HepG2 (cell line): ENCODE data around the gene NAMPT.

Experiments used
- ETV6 ChIP-seq: sonication (generic); formaldehyde crosslinking; conservative IDR thresholded peaks from 2 replicates; pipeline ENCODE4 v1.4.0; 2020; ENCODE audit warnings: missing genetic modification reagents
- HOXA7 ChIP-seq: sonication (generic); formaldehyde crosslinking; IDR thresholded peaks from 2 replicates; pipeline ENCODE4 v1.8.1; 2022; ENCODE audit warnings: mild to moderate bottlenecking, missing genetic modification reagents, moderate library complexity
- NFIC ChIP-seq: IDR thresholded peaks from 2 replicates; pipeline ENCODE4 v1.6.1; 2012; ENCODE audit warnings: mild to moderate bottlenecking, low read length, inconsistent platforms
- RFXANK ChIP-seq: IDR thresholded peaks from 2 replicates; pipeline ENCODE4 v1.6.1; 2016
- YY1 ChIP-seq: IDR thresholded peaks from 2 replicates; pipeline ENCODE4 v1.6.1; 2011; ENCODE audit warnings: low read length, low read depth, moderate library complexity, mild to moderate bottlenecking; ENCODE audit not compliant: insufficient read depth, insufficient replicate concordance
- ZNF792 ChIP-seq: IDR thresholded peaks from 2 replicates; pipeline ENCODE4 v1.6.1; 2016
- TF ChIP-seq, protein P1 (sequence below): sonication (generic); formaldehyde crosslinking; IDR thresholded peaks from 2 replicates; pipeline ENCODE4 v1.5.0; 2020; ENCODE audit warnings: mild to moderate bottlenecking, missing genetic modification reagents, moderate library complexity

DNA sequence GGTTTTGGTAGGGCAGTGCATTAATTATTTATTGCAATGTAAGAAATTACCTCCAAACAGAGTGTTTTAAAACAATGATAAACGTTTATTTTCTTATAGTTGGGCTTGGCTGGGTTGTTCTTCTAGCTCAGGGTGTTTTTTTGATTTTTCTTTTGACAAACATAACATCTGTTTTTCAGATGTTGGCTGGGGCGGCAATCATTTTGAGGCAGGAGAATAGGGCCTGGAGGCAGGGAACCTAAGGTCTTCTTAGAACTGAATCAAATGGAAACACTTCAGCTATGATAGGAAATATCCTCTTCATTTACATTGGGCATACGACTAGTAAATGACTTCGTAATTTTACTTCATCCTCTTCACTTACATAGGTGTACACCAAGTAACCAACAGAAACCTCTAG, 47.4 kb upstream of the NAMPT start:
- TF ChIP-seq HOXA7 (CRISPR knock-in tag) (no peak), RFXANK (CRISPR knock-in tag) (no peak), ETV6 (CRISPR knock-in tag) (no peak), NFIC (no peak), ZNF792 (CRISPR knock-in tag) (no peak), YY1 (no peak)
- TF ChIP-seq, protein P1, sequence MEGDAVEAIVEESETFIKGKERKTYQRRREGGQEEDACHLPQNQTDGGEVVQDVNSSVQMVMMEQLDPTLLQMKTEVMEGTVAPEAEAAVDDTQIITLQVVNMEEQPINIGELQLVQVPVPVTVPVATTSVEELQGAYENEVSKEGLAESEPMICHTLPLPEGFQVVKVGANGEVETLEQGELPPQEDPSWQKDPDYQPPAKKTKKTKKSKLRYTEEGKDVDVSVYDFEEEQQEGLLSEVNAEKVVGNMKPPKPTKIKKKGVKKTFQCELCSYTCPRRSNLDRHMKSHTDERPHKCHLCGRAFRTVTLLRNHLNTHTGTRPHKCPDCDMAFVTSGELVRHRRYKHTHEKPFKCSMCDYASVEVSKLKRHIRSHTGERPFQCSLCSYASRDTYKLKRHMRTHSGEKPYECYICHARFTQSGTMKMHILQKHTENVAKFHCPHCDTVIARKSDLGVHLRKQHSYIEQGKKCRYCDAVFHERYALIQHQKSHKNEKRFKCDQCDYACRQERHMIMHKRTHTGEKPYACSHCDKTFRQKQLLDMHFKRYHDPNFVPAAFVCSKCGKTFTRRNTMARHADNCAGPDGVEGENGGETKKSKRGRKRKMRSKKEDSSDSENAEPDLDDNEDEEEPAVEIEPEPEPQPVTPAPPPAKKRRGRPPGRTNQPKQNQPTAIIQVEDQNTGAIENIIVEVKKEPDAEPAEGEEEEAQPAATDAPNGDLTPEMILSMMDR: no peak
